ENCODE data around the gene AK9. TPM values are rescaled to one million over a fixed set of nuclear protein-coding genes. Genes with fewer than 3 reads are reported as not detected.

AK9 gene
- total RNA-seq (10 to 100 TPM in 5 of 9 donors, 1 to 10 TPM in 4; 7.7 to 17.0 (median 10.6) TPM), polyA plus RNA-seq (1 to 10 TPM; 6.6 to 6.9 TPM)
- long read RNA-seq, donor 1, partial matches to known transcripts, result 4 of 9 reads
- long read RNA-seq, donor 1, other reads (novel, unspliced or antisense), result 3 of 9 reads
- long read RNA-seq, donor 2, transcript AK9-201 (12 exons, 2,566 nt), result major isoform, 6 of 23 reads
- long read RNA-seq, donor 2, partial matches to known transcripts, result 10 of 23 reads
- long read RNA-seq, donor 2, other reads (novel, unspliced or antisense), result 7 of 23 reads
- long read RNA-seq, donor 3, partial matches to known transcripts, result 1 of 8 reads
- long read RNA-seq, donor 3, other reads (novel, unspliced or antisense), result 3 of 8 reads

DNA sequence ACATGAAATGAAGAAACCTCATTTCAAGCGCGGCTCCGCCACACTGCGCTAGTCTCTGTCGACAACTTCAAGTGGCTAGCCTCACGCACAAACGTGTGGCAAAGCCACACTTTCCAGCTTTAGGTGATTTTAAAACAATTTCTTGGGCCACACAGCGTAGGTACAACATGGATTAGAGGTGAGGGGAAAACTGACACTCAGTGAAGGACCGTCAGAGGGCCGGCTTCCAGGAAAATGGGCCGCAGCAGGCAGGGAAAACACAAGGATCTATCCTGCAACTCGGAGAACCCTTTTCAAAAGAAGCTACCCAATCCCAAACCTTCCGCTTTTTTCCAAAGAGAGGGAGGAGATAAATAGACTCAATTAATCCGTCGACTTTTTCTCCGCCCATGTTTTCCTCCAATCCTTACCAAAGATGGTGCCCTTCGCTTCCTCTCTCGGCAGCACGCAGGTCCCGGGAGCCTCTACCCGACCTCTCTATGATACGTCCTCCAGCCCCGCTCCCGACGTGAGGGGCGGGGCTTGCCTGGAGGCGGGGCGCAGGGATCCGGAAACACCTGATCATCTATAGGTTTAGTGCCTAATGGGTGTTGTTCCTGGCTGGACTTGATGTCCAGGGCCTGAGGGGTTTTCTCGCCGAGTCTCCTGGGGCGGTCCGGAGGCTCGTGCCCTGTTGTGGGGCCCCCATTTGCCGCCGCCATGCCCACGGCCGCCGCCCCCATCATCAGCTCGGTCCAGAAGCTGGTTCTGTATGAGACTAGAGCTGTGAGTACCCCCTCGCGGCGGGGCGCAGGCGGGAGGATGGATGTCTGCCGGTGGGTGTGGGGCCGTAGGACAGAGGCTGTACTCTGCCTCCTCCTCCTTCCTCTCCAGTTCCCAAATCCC lies at the start of gene AK9, which contains the start of gene FIG4:
TSS of gene AK9 (minus strand) at position 466 of the 885 bp plus-strand sequence. CDS start 15,457 bp downstream, outside the sequence.
TSS of gene FIG4 (plus strand) at position 560 of the 885 bp plus-strand sequence. CDS start at position 700, 140 bp downstream.
- Histone ChIP-seq H3K9me3 (no peaks in the 10 kb centered on the region), H3K36me3 (peaks cover 0 to 5% (median 0%) of the 10 kb centered on the region in 9 donors), H3K4me3 (peak within 1 kb of the TSS; percentile 57 to 97 (median 80)), H3K27ac (peak within 1 kb of the TSS; percentile 64 to 95 (median 82)), H3K27me3 (no peaks in the 10 kb centered on the region), H3K4me1 (peaks cover 0 to 34% (median 15%) of the 10 kb centered on the region in 12 donors)
- WGBS, 4 donors, result 0 to 1% (median 1%) methylated on average over 30 to 47 of the region's 47 CpGs
- intact Hi-C loops (cut with DNase I), result loop anchor here in 6 of 10 donors (5.0 to 10.0 kb wide), 4 partner anchors 164 to 494 kb away; partner anchors contain the start of genes CDC40 (in 3 of the 6) and ZBTB24 (in 1 of the 6)
- TF ChIP-seq POLR2A (IDR thresholded peaks at IDR 0.05), result peak in 1 of 2 donors; percentile 64
- TF ChIP-seq, protein P1, sequence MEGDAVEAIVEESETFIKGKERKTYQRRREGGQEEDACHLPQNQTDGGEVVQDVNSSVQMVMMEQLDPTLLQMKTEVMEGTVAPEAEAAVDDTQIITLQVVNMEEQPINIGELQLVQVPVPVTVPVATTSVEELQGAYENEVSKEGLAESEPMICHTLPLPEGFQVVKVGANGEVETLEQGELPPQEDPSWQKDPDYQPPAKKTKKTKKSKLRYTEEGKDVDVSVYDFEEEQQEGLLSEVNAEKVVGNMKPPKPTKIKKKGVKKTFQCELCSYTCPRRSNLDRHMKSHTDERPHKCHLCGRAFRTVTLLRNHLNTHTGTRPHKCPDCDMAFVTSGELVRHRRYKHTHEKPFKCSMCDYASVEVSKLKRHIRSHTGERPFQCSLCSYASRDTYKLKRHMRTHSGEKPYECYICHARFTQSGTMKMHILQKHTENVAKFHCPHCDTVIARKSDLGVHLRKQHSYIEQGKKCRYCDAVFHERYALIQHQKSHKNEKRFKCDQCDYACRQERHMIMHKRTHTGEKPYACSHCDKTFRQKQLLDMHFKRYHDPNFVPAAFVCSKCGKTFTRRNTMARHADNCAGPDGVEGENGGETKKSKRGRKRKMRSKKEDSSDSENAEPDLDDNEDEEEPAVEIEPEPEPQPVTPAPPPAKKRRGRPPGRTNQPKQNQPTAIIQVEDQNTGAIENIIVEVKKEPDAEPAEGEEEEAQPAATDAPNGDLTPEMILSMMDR (IDR thresholded peaks at IDR 0.05), result peak in 6 of 12 donors; percentile 12 to 42 (median 21)
- DNase-seq (peak; percentile 92 to 95 (median 94)), ATAC-seq (peak; percentile 99)

GRCh38 chr6:109740787-109741186 lies 49.8 kb upstream of the AK9 start:
- H3K4me3 ChIP-seq, result no peak overlapping the region
- ATAC-seq (no peak), DNase-seq (no peak)
- intact Hi-C loops (cut with DNase I), result no loop called here
- no peaks in the 10 kb centered on the region for H3K9me3 ChIP-seq
- WGBS, 4 donors, result 79 to 86% (median 81%) methylated on average over 6 to 7 of the region's 7 CpGs
- H3K27me3 ChIP-seq, result no peaks in the 10 kb centered on the region
- peaks cover 0 to 7% (median 0%) of the 10 kb centered on the region in 12 donors for H3K4me1 ChIP-seq
- peaks cover 0 to 46% (median 24%) of the 10 kb centered on the region in 9 donors for H3K36me3 ChIP-seq
- peak overlapping the region in 1 of 12 donors; percentile 6 for H3K27ac ChIP-seq
- TF ChIP-seq, protein P1 (IDR thresholded peaks at IDR 0.05), result no peak
- TF ChIP-seq POLR2A (IDR thresholded peaks at IDR 0.05), result no peak

GRCh38 chr6:109739686-109740085 lies 48.7 kb upstream of the AK9 start:
- ATAC-seq (no peak), DNase-seq (no peak)
- Histone ChIP-seq H3K36me3 (peaks cover 0 to 57% (median 35%) of the 10 kb centered on the region in 9 donors), H3K27me3 (no peaks in the 10 kb centered on the region), H3K9me3 (no peaks in the 10 kb centered on the region), H3K27ac (no peak overlapping the region), H3K4me3 (no peak overlapping the region), H3K4me1 (peaks cover 0 to 7% (median 0%) of the 10 kb centered on the region in 12 donors)
- intact Hi-C loops (cut with DNase I), result no loop called here
- TF ChIP-seq, protein P1 (IDR thresholded peaks at IDR 0.05), result no peak
- TF ChIP-seq POLR2A (IDR thresholded peaks at IDR 0.05), result no peak
- WGBS, 4 donors, result 88 to 95% (median 91%) methylated on average over 3 of the region's 3 CpGs
